Measurements from ENCODE around the gene FCER1G. TPM values are rescaled to one million over a fixed set of nuclear protein-coding genes. Genes with fewer than 3 reads are reported as not detected.
"Not testable (repeated sequence)": the region's sequence is repeated elsewhere in the genome, so short reads cannot be mapped to it uniquely, and the experiment has no call there.

FCER1G gene
- total RNA-seq, 2 donors from 2014 or later = 0.68 to 0.69 TPM

DNA sequence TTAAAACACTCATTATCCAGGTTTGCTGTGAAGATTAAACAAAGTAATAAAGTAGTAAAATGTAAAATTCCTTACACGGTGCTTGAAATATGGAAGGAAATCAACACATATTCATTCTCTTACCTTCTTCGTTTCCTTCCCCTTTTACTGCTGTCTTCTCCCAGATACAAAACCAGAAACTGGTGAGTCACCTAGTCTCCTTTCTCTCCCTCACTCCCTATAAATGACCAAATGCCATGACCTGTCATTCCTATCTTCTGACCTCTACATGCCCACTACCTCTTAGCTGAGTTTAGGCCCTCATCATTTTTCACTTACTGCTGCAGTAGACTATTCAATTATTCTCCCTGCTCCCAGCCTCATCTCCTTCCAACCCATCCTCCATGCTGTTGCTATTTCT lies 27.2 kb downstream of the FCER1G start:
- Mint-ChIP-seq H3K4me1 (no peaks in the 10 kb centered on the region), H3K4me3 (no peak overlapping the region)
- no peaks in the 10 kb centered on the region for H3K27me3 ChIP-seq (ENCODE audit: control insufficient read depth, insufficient read depth, low read length, poor library complexity, severe bottlenecking)

DNA sequence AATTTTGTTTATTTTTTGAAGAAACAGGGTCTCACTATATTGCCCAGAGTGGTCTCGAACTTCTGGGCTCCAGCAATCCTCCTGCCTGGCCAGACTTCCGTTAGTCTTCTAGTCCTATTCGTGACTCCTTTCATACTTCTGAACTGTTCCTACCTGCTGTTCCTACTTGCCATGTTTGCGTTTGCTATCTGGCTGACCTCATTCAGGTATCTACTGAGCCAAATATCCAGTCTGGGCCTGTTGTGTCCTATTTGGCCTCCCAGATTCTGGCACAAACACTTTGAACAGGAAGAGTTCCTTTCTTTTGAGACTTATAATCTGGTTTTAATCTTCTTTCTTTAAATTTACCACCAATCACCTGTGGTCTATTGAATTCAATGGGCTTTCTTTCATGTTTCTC lies 29.8 kb downstream of the FCER1G start:
- H3K4me1 Mint-ChIP-seq = no peaks in the 10 kb centered on the region
- Histone ChIP-seq H3K27ac (ENCODE audit: low read depth, low read length) (no peak overlapping the region), H3K36me3 (ENCODE audit: control insufficient read depth, insufficient read depth, low read length) (no peaks in the 10 kb centered on the region), H3K27me3 (ENCODE audit: control insufficient read depth, insufficient read depth, low read length, poor library complexity, severe bottlenecking) (no peaks in the 10 kb centered on the region), H3K9me3 (ENCODE audit: control insufficient read depth, low read length) (no peaks in the 10 kb centered on the region), H3K9ac (ENCODE audit: extremely low read depth, low read length, poor library complexity, severe bottlenecking) (no peak overlapping the region), H3K4me3 (ENCODE audit: low read length) (no peak overlapping the region), H3K4me1 (ENCODE audit: control insufficient read depth, insufficient read depth, low read length) (no peaks in the 10 kb centered on the region)
- peaks cover 7% of the 10 kb centered on the region for H3K27me3 Mint-ChIP-seq (ENCODE audit: insufficient read depth)
- H3K9me3 Mint-ChIP-seq = peaks cover 2% of the 10 kb centered on the region
- H3K27ac Mint-ChIP-seq = no peak overlapping the region
- no peak for DNase-seq
- peaks cover 1% of the 10 kb centered on the region for H3K36me3 Mint-ChIP-seq (ENCODE audit: low read depth)
- no peak overlapping the region for H3K4me3 Mint-ChIP-seq
- TF ChIP-seq, protein P1, sequence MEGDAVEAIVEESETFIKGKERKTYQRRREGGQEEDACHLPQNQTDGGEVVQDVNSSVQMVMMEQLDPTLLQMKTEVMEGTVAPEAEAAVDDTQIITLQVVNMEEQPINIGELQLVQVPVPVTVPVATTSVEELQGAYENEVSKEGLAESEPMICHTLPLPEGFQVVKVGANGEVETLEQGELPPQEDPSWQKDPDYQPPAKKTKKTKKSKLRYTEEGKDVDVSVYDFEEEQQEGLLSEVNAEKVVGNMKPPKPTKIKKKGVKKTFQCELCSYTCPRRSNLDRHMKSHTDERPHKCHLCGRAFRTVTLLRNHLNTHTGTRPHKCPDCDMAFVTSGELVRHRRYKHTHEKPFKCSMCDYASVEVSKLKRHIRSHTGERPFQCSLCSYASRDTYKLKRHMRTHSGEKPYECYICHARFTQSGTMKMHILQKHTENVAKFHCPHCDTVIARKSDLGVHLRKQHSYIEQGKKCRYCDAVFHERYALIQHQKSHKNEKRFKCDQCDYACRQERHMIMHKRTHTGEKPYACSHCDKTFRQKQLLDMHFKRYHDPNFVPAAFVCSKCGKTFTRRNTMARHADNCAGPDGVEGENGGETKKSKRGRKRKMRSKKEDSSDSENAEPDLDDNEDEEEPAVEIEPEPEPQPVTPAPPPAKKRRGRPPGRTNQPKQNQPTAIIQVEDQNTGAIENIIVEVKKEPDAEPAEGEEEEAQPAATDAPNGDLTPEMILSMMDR (conservative IDR thresholded peaks at IDR 0.05) = no peak
- 91 to 98% methylated on average over 4 of the region's 4 CpGs for WGBS, 2 experiments (ENCODE audit: insufficient coverage in 1 of 2, insufficient read length in 1 of 2)

More for the DNA sequence above, 27.2 kb downstream of the FCER1G start:
- TF ChIP-seq, protein P1 (conservative IDR thresholded peaks at IDR 0.05) = no peak
- no peak overlapping the region for H3K27ac ChIP-seq (ENCODE audit: low read depth, low read length)
- Mint-ChIP-seq H3K27me3 (ENCODE audit: insufficient read depth) (peaks cover 4% of the 10 kb centered on the region), H3K9me3 (no peaks in the 10 kb centered on the region), H3K27ac (no peak overlapping the region), H3K36me3 (ENCODE audit: low read depth) (no peaks in the 10 kb centered on the region)
- no peak overlapping the region for H3K4me3 ChIP-seq (ENCODE audit: low read length)
- H3K9me3 ChIP-seq (ENCODE audit: control insufficient read depth, low read length) = no peaks in the 10 kb centered on the region
- DNase-seq = no peak
- WGBS, 2 experiments (ENCODE audit: insufficient coverage in 1 of 2, insufficient read length in 1 of 2) = 88 to 100% methylated on average over 1 to 2 of the region's 2 CpGs
- H3K36me3 ChIP-seq (ENCODE audit: control insufficient read depth, insufficient read depth, low read length) = no peaks in the 10 kb centered on the region
- H3K9ac ChIP-seq (ENCODE audit: extremely low read depth, low read length, poor library complexity, severe bottlenecking) = no peak overlapping the region
- H3K4me1 ChIP-seq (ENCODE audit: control insufficient read depth, insufficient read depth, low read length) = no peaks in the 10 kb centered on the region

DNA sequence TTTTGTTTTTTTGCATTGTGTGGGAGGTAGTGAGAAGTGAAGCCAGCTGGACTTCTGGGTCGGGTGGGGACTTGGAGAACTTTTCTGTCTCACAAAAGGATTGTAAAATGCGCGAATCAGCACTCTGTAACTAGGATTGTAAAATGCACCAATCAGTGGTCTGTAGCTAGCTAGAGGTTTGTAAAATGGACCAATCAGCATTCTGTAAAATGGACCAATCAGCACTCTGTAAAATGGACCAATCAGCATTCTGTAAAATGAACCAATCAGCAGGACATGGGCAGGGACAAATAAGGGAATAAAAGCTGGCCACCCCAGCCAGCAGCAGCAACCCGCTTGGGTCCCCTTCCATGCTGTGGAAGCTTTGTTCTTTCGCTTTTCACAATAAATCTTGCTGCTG lies 35.0 kb downstream of the FCER1G start:
- WGBS, 2 experiments (ENCODE audit: insufficient coverage in 1 of 2, insufficient read length in 1 of 2) = 92 to 96% methylated on average over 5 of the region's 5 CpGs
- not testable (repeated sequence) for H3K9me3 ChIP-seq (ENCODE audit: control insufficient read depth, low read length); H3K4me3 ChIP-seq (ENCODE audit: low read length); H3K4me1 ChIP-seq (ENCODE audit: control insufficient read depth, insufficient read depth, low read length); H3K9ac ChIP-seq (ENCODE audit: extremely low read depth, low read length, poor library complexity, severe bottlenecking); H3K4me3 Mint-ChIP-seq; DNase-seq; H3K4me1 Mint-ChIP-seq; H3K27me3 Mint-ChIP-seq (ENCODE audit: insufficient read depth); H3K9me3 Mint-ChIP-seq; H3K27me3 ChIP-seq (ENCODE audit: control insufficient read depth, insufficient read depth, low read length, poor library complexity, severe bottlenecking); H3K27ac ChIP-seq (ENCODE audit: low read depth, low read length); H3K36me3 Mint-ChIP-seq (ENCODE audit: low read depth); H3K36me3 ChIP-seq (ENCODE audit: control insufficient read depth, insufficient read depth, low read length); H3K27ac Mint-ChIP-seq

DNA sequence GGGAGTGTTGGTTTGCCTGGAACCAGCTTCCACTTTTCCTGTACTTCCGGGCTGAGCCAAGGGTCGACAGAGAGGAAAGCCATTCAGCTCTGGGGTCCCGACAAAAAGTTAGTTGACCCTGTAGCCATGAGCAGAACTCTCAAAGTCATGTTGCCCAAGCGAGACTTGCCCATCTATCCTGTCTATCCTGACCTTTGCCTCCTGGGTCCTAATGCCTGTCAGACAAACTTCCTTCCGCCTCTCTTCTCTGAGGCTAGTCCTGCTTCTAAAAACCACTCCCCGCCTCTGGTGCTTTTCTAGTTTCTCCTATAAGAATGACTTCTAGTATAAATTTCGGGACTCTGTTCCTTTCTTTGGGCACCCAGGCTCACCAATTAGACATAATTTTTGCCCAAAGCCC lies 35.7 kb downstream of the FCER1G start:
- TF ChIP-seq, protein P1 (conservative IDR thresholded peaks at IDR 0.05) = no peak
- no peaks in the 10 kb centered on the region for H3K27me3 ChIP-seq (ENCODE audit: control insufficient read depth, insufficient read depth, low read length, poor library complexity, severe bottlenecking)
- Mint-ChIP-seq H3K36me3 (ENCODE audit: low read depth) (peaks cover 3% of the 10 kb centered on the region), H3K9me3 (peaks cover 5% of the 10 kb centered on the region), H3K4me1 (peaks cover 6% of the 10 kb centered on the region), H3K27me3 (ENCODE audit: insufficient read depth) (peaks cover 3% of the 10 kb centered on the region), H3K4me3 (no peak overlapping the region), H3K27ac (no peak overlapping the region)
- H3K4me1 ChIP-seq (ENCODE audit: control insufficient read depth, insufficient read depth, low read length) = no peaks in the 10 kb centered on the region
- H3K9ac ChIP-seq (ENCODE audit: extremely low read depth, low read length, poor library complexity, severe bottlenecking) = no peak overlapping the region
- H3K27ac ChIP-seq (ENCODE audit: low read depth, low read length) = no peak overlapping the region
- WGBS, 2 experiments (ENCODE audit: insufficient coverage in 1 of 2, insufficient read length in 1 of 2) = 78 to 79% methylated on average over 6 to 7 of the region's 7 CpGs
- H3K9me3 ChIP-seq (ENCODE audit: control insufficient read depth, low read length) = no peaks in the 10 kb centered on the region
- no peaks in the 10 kb centered on the region for H3K36me3 ChIP-seq (ENCODE audit: control insufficient read depth, insufficient read depth, low read length)
- no peak overlapping the region for H3K4me3 ChIP-seq (ENCODE audit: low read length)
- no peak for DNase-seq

All from endodermal cell (in vitro differentiated cells).